Measurements from ENCODE around the gene HOXA11.

The HOXA11 gene

DNA sequence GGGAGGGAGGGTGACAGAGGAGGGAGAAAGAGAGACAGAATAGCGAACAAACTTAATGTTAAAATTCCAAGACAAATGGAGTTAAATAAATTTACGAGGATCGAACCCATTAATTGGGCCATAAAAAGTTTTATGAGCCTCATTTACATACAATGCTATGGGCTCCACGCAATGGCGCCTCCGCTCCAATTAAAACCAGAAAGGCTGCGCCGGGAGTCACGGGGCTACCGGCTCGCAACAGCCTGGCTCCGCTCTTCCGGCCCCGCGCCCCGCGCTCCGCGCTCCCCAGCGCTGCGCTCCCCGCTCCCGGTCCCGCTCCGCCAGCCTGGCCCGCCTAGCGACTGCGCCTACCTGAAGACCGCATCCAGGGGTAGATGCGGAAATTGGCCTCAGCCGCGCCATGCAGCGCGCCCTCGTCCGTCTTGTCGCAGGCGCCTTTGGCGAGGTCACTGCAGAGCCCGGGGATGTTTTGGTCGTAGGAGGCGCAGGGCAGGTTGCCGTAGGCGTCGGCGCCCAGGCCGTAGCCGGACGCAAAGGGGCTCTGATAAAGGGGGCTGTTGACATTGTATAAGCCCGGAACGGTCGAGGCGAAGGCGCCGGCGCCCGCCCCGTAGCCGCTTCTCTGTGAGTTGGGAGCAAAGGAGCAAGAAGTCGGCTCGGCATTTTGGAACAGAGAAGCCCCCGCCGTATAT lies 29.1 kb downstream of the HOXA11 start:
- peak; percentile 56 for DNase-seq (ENCODE audit: low read depth)
- no peak for TF ChIP-seq MYC (IDR thresholded peaks at IDR 0.05; ENCODE audit: low read depth, low read length)
- H3K4me3 ChIP-seq (ENCODE audit: low read depth, low read length) = peak overlapping the region; percentile 45

DNA sequence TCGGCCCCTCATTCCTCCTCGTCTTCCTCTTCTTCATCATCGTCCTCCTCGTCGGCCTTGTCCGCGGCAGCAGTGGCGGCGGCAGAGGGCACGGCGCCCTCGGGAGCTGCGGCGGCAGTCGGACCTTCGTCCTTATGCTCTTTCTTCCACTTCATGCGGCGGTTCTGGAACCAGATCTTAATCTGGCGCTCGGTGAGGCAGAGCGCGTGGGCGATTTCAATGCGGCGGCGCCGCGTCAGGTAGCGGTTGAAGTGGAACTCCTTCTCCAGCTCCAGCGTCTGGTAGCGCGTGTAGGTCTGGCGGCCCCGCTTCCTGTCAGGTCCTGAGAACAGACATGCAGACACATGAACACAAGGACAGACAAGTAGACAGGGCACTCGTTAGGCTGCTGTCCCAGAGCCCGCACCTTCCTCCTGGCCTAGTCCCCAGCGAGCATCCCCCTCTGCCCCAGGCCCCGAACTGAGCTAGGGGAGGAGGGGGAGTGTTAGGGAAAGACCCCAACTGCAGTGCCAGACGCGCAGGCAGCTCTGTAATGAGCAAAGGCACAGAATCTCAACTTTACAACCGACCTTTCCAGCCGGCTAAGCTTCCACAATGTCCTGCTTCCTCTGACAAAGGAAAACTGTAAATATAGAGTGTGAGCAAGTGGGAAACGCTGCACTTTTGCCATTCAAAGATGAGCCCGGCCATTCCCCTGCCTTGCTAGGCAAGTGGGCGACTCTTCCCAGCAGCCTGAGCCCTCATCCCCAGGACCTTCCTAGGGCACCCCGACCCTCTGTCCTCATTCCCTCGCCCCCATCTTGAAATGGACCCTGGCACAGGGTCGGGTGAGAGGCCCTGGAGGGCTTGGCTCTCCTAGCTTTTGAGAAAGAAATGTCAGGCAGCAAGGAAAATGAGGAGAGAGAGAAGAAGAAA lies 29.9 kb downstream of the HOXA11 start:
- peak; percentile 55 for DNase-seq (ENCODE audit: low read depth)
- peak overlapping the region; percentile 45 for H3K4me3 ChIP-seq (ENCODE audit: low read depth, low read length)
- TF ChIP-seq MYC (IDR thresholded peaks at IDR 0.05; ENCODE audit: low read depth, low read length) (no peak), POLR2A (IDR thresholded peaks at IDR 0.05; ENCODE audit: extremely low read depth, insufficient read length) (no peak)
- TF ChIP-seq, protein P1, sequence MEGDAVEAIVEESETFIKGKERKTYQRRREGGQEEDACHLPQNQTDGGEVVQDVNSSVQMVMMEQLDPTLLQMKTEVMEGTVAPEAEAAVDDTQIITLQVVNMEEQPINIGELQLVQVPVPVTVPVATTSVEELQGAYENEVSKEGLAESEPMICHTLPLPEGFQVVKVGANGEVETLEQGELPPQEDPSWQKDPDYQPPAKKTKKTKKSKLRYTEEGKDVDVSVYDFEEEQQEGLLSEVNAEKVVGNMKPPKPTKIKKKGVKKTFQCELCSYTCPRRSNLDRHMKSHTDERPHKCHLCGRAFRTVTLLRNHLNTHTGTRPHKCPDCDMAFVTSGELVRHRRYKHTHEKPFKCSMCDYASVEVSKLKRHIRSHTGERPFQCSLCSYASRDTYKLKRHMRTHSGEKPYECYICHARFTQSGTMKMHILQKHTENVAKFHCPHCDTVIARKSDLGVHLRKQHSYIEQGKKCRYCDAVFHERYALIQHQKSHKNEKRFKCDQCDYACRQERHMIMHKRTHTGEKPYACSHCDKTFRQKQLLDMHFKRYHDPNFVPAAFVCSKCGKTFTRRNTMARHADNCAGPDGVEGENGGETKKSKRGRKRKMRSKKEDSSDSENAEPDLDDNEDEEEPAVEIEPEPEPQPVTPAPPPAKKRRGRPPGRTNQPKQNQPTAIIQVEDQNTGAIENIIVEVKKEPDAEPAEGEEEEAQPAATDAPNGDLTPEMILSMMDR (IDR thresholded peaks at IDR 0.05; ENCODE audit: low read depth, low read length) = no peak
- TF ChIP-seq, protein P2, sequence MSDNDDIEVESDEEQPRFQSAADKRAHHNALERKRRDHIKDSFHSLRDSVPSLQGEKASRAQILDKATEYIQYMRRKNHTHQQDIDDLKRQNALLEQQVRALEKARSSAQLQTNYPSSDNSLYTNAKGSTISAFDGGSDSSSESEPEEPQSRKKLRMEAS (IDR thresholded peaks at IDR 0.05; ENCODE audit: low read depth, low read length) = no peak

DNA sequence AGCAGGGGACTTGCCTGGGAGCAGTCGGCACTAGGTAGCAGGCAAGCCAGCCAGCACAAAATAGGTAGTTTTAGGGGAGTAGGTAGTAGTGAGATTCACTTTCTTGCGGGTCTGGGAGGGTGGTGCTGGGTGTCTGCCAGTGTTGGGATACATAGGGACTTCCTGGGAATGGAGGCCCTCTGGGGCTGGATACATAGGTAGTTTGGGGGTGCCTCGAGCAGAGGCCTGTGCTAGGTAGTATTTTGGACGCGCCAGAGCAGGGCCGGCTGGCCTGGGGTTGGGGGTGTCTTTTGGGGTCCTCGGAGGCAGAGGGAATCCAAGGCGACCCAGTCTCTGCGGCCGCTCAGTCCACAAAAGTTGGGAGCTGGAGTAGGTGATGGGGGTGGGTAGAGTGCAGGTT lies 30.7 kb downstream of the HOXA11 start:
- H3K4me3 ChIP-seq (ENCODE audit: low read depth, low read length) = no peak overlapping the region
- DNase-seq (ENCODE audit: low read depth) = no peak
- TF ChIP-seq, protein P2 (IDR thresholded peaks at IDR 0.05; ENCODE audit: low read depth, low read length) = no peak

DNA sequence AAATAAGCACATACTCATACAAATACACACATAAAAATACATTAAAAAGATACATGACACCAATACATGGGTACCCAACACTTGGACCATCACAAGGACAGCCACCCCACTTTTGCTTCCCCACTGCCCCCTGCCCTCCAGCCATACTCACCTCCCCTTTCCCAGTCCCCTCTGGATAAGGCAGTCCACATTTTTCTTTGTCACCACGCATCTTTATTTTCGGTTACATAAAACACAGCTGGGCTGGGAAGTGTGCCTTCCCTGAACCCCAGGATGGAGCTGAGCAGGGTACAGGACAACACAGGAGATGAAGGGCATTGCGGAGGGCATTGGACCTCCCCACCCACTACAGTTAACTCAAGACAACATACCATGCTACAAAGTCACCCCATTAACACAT lies 31.5 kb downstream of the HOXA11 start:
- TF ChIP-seq POLR2A (IDR thresholded peaks at IDR 0.05; ENCODE audit: extremely low read depth, insufficient read length) = no peak
- no peak for TF ChIP-seq MYC (IDR thresholded peaks at IDR 0.05; ENCODE audit: low read depth, low read length)
- TF ChIP-seq, protein P1 (IDR thresholded peaks at IDR 0.05; ENCODE audit: low read depth, low read length) = no peak
- TF ChIP-seq, protein P2 (IDR thresholded peaks at IDR 0.05; ENCODE audit: low read depth, low read length) = no peak
- no peak overlapping the region for H3K4me3 ChIP-seq (ENCODE audit: low read depth, low read length)
- DNase-seq (ENCODE audit: low read depth) = no peak

DNA sequence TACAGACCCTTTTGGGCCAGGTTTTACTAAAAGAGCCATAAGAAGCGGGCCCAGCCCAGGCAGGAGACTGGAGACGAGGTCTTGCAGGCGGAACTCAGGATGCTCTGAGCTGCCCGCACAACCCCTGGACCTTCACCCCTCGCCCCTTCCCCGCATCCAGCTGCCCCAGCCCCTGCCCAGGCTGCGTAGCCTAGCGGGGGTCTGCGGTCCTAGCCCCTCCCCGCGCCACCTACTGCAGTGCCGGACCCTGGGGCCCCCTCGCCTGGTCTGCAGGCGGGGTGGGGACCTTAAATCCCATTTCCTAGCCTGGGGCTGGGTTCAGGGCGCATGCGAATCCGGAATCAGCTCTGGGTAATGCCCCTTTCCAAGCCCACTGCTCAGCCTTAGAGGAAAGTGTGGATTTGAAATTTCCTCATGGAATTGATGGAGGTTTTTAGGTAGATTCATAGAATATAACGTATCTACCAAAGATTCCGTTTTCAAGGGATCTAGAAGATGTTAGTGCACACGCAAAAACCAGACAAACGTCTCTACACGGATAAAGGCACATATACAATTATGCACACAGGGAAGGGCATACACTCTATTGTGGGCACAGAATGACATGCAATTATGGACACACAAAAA lies 32.1 kb downstream of the HOXA11 start:
- no peak overlapping the region for H3K4me3 ChIP-seq (ENCODE audit: low read depth, low read length)
- DNase-seq (ENCODE audit: low read depth) = no peak
- TF ChIP-seq, protein P2 (IDR thresholded peaks at IDR 0.05; ENCODE audit: low read depth, low read length) = no peak
- TF ChIP-seq, protein P1 (IDR thresholded peaks at IDR 0.05; ENCODE audit: low read depth, low read length) = no peak
- TF ChIP-seq POLR2A (IDR thresholded peaks at IDR 0.05; ENCODE audit: extremely low read depth, insufficient read length) (no peak), MYC (IDR thresholded peaks at IDR 0.05; ENCODE audit: low read depth, low read length) (no peak)

DNA sequence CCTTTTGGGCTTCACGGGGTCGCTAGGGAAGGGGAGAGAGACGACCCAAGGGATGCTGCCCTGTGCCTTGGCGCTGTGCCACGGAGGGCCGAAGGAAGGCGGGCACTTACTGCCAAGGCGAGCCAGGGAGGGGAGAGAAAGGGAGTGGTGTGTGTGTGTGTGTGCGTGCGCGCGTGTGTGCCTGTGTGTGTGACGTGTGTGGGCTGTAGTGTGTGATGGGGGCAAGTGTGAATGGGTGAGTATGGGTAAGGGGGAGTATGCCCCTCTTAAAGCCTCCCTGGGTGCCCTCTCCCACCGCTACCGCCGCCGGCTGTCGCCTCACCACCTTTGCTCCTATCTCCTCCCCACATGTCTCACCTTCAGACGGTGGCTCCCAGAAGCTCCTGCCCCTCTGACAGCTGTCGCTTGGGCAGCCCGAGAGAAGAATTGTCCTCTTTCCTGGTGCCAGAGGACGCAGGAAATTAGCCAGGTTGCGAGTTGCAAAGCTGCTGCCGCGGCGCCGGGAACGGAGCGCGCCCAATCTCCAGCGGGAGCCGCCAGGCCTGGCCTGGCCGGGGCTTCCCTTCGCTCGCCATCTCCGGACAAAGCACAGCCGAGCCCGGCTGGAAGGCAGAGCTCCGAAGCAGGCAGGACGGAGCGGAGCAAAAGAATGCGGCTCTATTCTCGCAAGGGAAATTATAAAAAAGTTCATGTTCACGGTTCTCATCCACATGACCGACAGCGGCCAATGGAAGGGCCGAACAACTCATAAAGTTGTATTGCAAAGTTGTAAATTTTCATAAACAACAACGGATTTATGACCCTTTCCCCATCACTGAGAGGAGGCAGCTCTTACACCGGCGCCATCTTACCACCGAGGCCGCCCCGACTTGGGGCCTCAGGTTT lies 32.9 kb downstream of the HOXA11 start, which contains the start of gene HOXA3:
Gene HOXA3, minus strand, starts transcription at position 653 of the 885 bp plus-strand sequence. CDS start 41,943 bp downstream, outside the sequence.
- TF ChIP-seq, protein P1 (IDR thresholded peaks at IDR 0.05; ENCODE audit: low read depth, low read length) = no peak
- peak; percentile 23 for DNase-seq (ENCODE audit: low read depth)

More for the DNA sequence above, 32.9 kb downstream of the HOXA11 start, which contains the start of gene HOXA3:
- H3K4me3 ChIP-seq (ENCODE audit: low read depth, low read length) = peak within 1 kb of the TSS; percentile 68
